Mammary epithelial cell (primary cell): Measurements from ENCODE around the gene FBP2.

Experiments
- EZH2 ChIP-seq: IDR thresholded peaks from 2 replicates; pipeline ENCODE4 v1.6.1; 2012; ENCODE audit warnings: low read length, inconsistent platforms, borderline replicate concordance
- TF ChIP-seq, protein P1 (sequence below), 2 donors: IDR thresholded peaks in 1 of 2; conservative IDR thresholded peaks in 1 of 2; 2 replicates each; pipeline ENCODE4 v1.5.1; 2011 to 2012; ENCODE audit warnings: inconsistent platforms in 2 of 2, low read length in 2 of 2, mild to moderate bottlenecking in 2 of 2, control low read depth in 1 of 2, low read depth in 1 of 2; ENCODE audit not compliant: insufficient read depth in 1 of 2; ENCODE audit errors: extremely low read depth in 1 of 2

DNA sequence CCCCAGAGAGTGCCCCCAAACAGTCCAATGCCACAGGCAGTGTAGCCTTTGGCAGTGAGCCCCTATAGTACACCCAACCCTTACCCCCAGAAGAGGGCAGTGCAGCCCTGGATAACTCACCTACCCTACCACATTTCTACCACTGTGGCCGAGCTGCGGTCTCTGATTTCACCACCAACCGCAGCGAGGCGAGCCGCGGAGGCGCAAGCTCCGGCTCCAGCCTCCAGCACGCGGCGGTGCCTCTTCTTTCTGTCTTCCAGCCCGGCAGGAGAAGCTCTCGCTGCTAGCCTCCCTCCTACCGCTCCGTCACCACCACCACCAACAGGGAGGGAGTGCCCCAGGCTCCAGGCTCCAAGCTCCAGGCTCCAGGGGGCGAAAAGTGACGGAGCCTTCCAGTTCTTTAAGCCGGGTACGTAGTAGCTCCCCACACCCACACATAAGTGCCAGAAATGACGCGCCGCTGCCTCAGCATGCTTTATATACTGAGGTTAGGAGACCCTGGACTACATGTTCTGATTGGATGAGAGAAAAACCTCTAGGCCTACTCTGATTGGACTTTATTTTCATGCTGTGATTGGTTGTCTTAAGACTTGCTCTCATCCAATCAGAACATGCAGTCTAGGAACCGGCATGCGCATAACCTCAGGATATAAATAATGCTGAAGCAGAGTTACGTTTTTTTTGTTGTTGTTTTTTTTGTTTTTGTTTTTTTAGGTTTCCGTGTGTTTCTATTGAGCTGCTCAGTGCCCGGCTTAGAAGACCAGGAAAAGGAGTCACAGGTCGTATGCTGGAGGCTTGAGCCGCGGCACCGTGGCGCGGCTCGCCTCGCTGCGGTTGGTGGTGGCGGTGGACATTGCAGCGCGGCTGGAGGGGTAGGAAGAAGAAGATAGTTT is 38.9 kb downstream of the FBP2 start, which contains the start of gene PCAT7:
- TF ChIP-seq, protein P1, sequence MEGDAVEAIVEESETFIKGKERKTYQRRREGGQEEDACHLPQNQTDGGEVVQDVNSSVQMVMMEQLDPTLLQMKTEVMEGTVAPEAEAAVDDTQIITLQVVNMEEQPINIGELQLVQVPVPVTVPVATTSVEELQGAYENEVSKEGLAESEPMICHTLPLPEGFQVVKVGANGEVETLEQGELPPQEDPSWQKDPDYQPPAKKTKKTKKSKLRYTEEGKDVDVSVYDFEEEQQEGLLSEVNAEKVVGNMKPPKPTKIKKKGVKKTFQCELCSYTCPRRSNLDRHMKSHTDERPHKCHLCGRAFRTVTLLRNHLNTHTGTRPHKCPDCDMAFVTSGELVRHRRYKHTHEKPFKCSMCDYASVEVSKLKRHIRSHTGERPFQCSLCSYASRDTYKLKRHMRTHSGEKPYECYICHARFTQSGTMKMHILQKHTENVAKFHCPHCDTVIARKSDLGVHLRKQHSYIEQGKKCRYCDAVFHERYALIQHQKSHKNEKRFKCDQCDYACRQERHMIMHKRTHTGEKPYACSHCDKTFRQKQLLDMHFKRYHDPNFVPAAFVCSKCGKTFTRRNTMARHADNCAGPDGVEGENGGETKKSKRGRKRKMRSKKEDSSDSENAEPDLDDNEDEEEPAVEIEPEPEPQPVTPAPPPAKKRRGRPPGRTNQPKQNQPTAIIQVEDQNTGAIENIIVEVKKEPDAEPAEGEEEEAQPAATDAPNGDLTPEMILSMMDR (conservative IDR thresholded peaks at IDR 0.05 in 1 of 2, IDR thresholded peaks at IDR 0.05 in 1 of 2; ENCODE audit: extremely low read depth in 1 of 2, insufficient read depth in 1 of 2, low read depth in 1 of 2, low read length in 2 of 2) = peak; percentile 19 to 52
- no peak for TF ChIP-seq EZH2
